GM19035 (cell line): ENCODE results near the gene LSM14B.

Source experiments
- ATAC-seq: cut with Tn5 transposase; IDR thresholded peaks from one replicate; pipeline ENCODE4 v1.9.1; 2021; ENCODE audit not compliant: unreplicated experiment

The LSM14B gene

GRCh38 chr20:62131560-62132320 is 9.5 kb downstream of the LSM14B start:
- no peak for ATAC-seq

GRCh38 chr20:62132421-62132820 is 10.1 kb downstream of the LSM14B start:
- ATAC-seq: no peak

- no peak for ATAC-seq
Measured at GRCh38 chr20:62133051-62133845, 11.0 kb downstream of the LSM14B start.

GRCh38 chr20:62133864-62134263 is 11.6 kb downstream of the LSM14B start:
- ATAC-seq: no peak

DNA sequence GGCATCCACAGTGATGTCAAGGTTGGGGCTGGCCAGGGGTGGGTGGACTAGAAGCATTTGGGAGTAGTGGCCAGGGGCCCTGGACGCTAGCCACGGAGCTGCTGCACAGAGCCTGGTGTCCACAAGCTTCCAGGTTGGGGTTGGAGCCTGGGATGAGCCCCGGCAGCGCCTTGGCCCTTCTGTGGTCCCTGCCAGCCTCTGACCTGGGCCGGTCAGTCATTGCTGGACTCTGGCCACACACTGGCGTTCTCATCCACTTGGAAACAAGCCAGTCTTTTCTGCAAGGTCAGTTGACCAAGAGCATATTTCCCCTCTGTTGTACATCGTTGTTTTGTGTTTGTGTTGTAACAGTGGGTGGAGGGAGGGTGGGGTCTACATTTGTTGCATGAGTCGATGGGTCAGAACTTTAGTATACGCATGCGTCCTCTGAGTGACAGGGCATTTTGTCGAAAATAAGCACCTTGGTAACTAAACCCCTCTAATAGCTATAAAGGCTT is 12.5 kb downstream of the LSM14B start:
- ATAC-seq: no peak

DNA sequence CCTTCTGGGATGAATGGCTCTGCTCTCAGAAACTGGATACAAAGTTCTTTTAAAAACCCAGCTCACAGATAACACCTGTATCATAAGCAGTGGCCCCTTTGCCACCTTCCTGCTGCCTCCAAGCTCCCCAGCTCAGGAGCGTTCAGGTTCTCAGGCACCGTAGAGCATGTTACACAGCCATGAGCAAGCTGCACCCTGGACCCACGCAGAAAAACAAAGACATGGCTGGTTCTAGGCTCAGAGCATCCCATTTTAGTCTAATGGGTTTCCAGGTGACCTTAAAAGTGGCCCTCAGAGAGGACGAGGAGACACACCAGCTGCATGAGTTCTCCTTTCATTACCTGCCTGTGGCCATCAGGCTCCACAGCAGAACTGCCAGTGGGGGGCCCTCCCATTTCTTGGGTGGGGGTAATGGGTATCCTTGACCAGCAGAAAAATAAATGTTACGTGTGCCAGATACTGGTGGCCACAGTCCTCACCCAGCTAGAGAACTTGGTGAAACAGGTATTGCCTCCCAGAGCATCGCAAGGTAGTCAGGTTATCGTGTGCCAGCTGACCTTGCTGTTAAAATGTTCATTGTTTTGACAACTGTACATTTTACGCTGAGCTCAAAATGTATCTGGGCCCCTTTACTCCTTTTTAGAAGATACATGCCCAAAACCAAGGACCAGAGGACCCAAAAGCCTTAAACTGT is 13.4 kb downstream of the LSM14B start:
- no peak for ATAC-seq

DNA sequence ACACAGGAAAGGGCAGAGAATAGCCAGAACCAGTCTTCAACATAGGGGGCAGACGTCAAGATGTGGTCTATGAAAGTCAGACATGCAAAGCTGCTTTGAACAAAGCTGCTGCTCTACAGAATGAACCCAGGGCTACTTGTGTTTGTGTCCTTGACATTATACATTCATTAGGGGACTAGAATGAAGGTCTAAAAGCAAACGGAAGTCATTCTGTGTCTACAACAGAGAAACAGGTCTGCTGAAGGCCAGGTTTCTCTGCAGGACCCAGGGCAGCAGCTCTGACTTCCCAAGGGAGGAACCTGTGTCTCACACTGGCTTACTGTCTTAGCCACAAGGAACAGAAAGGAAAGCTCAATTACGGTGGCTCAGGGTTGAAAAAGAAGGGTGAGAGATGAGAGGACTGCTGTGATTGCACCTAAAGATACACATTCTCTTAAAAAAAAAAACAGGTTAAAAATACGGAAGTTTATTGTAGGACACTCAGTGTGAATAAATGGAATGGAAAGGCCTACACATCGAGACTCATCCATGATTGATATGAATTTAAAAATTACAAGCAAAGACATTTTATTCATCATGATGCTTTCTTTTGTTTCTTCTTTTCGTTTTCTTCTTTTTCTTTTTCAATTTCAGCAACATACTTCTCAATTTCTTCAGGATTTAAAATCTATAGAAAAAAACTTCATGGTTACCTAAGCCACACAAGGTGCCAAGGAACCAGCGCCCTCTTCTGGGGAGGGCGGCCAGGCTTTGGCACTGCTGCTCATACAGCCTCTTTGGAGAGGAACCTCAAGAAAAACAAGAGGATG is 14.2 kb downstream of the LSM14B start:
- no peak for ATAC-seq

DNA sequence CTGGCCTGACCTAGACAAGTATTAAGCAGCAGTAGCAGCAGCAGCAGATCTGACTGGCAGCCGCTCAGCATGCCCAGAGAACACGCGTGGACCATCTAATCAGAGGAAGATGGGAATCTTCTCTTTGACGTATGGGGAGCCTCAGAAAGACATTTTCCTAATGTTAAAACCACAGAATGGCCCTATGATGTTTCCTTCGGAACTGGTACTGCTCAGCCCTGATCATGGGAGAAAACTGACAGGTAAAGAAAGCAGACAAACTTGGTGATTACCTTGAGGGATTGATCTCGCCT is 14.8 kb downstream of the LSM14B start:
- no peak for ATAC-seq

GRCh38 chr20:62137478-62138203 is 15.4 kb downstream of the LSM14B start:
- no peak for ATAC-seq

- no peak for ATAC-seq
Measured at GRCh38 chr20:62138204-62138543, 15.9 kb downstream of the LSM14B start.

- ATAC-seq: no peak
Measured at GRCh38 chr20:62138912-62139311, 16.6 kb downstream of the LSM14B start.

DNA sequence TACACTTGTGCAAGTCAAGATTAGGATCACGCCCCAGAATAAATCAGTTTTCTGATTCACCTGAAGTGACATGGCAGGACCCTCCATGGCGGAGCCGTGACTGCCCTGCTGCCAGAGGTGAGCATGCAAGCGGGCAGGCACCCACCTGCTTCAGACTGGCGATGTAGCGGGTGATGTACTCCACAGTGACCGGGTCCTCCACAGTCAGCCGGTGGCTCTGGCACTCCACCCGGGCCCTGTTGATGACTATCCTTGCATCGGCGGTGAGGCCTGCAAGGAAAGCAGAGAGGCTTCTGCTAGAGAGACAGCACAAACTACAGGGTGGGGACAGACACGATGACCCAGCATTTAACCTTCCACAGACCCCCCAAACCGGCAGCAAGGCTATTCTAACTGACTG is 17.4 kb downstream of the LSM14B start:
- no peak for ATAC-seq

DNA sequence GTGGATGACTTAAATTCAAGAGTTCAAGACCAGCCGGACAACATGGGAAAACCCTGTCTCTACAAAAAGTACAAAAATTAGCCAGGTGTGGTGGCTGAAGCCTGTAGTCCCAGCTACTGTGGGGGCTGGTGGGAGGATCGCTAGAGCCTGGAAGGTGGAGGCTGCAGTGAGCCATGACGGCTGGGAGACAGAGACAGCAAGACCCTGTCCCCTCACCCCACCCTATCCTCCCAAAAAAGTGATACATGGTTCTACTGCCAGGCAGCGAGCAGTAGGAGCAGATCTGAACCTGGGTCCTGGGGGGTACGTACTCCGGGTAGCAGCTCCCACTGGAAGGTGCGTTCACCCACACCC is 18.7 kb downstream of the LSM14B start:
- ATAC-seq: no peak

DNA sequence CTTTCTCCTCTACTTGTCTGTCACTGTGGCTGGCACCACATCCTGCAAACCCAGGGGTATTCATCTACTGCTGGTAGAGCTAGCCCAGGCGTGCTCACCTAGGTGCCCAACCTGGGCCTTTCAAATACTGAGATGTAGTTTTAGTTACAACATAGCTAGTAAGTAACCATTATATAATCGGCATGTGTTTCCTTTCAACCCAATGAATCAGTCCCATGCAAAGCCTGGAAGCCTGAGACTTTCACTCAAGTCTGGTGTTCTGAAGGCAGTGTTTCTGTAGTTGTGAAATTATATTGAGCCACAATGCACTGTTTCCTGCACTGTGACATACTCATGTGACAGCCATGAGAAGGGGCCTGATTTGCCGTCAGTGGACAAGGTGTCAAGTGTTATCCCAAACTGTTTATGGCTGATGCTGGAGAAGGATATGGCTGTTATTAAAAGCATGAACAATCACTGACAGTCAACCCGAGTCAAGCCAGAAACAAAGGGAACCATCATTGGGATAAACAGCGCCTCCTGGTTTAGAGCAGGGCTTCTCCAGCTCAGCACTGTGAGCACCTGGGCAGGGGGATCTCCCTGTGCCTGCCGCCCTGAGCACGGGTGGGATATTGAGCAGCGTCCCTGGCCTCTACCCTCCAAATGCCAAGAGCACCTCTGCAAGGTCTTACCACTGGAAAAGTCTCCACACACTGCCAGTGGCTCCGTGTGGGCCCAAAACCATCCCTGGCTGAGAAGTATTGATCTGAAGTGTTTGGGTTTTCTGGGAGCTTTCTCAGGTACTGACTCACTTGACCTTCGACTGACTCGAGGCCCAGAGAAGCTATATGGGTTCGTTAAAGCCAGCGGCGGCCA is 19.3 kb downstream of the LSM14B start:
- no peak for ATAC-seq

GRCh38 chr20:62142252-62143080 is 20.2 kb downstream of the LSM14B start:
- peak; percentile 20 for ATAC-seq

- peak; percentile 69 for ATAC-seq
Measured at GRCh38 chr20:62143081-62143956, 21.0 kb downstream of the LSM14B start, which contains the start of the genes PSMA7 and SS18L1. Gene PSMA7, minus strand, starts transcription at chr20:62143394. Its CDS starts 91 bp downstream, at chr20:62143303. Gene SS18L1, plus strand, starts transcription at chr20:62143769. Its CDS starts 52 bp downstream, at chr20:62143821.
